H1 (cell line): Measurements from ENCODE around the gene ECE2. TPM values are rescaled to one million over a fixed set of nuclear protein-coding genes. Genes with fewer than 3 reads are reported as not detected.

Experiments used
- CTCF ChIA-PET: fragments of 300-600 bp; sonication (Branson Sonifier 250); formaldehyde crosslinking; loops from one replicate; lab custom pipeline; 2021; ENCODE audit not compliant: partially characterized antibody; lab: Charles Lee
- POLR2A ChIA-PET: fragments of 300-600 bp; sonication (Branson Sonifier 250); formaldehyde crosslinking; loops from one replicate; lab custom pipeline; 2021; ENCODE audit warnings: inconsistent platforms; ENCODE audit not compliant: partially characterized antibody; lab: Charles Lee
- DNase-seq, 2 experiments: peaks; one replicate each; pipeline versions ENCODE4 v3.0.0 to v3.0.0-alpha.2; 2010 to 2022; ENCODE audit warnings: low spot score in 2 of 2, low read depth in 1 of 2, mixed read lengths in 1 of 2
- FAIRE-seq: peaks from 2 replicates; lab custom pipeline; 2011; peaks lifted over from hg19 to GRCh38; lab: Jason Lieb, UNC
- H2AFZ ChIP-seq: 2 replicates; pipeline ENCODE4 v1.8.1; 2012; ENCODE audit warnings: low read length, inconsistent platforms
- H2AK5ac ChIP-seq: 2 replicates; pipeline ENCODE4 v1.6.1; 2013; ENCODE audit warnings: low read depth, low read length
- H2BK120ac ChIP-seq: replicated peaks from 2 replicates; pipeline ENCODE3; 2013; ENCODE audit warnings: low read depth, low read length, inconsistent platforms
- H2BK12ac ChIP-seq: 2 replicates; pipeline ENCODE4 v1.6.1; 2013; ENCODE audit warnings: low read depth, low read length
- H2BK15ac ChIP-seq: 2 replicates; pipeline ENCODE4 v1.6.1; 2013; ENCODE audit warnings: low read length
- H2BK20ac ChIP-seq: 2 replicates; pipeline ENCODE4 v1.6.1; 2013; ENCODE audit warnings: low read length
- H2BK5ac ChIP-seq: 2 replicates; pipeline ENCODE4 v1.6.1; 2013; ENCODE audit warnings: low read depth, low read length
- H3K14ac ChIP-seq: 2 replicates; pipeline ENCODE4 v1.6.1; 2013; ENCODE audit warnings: inconsistent platforms; ENCODE audit not compliant: insufficient read length
- H3K18ac ChIP-seq: 2 replicates; pipeline ENCODE4 v1.6.1; 2013; ENCODE audit warnings: low read length; ENCODE audit errors: extremely low read depth
- H3K23ac ChIP-seq: 2 replicates; pipeline ENCODE4 v1.6.1; 2013; ENCODE audit warnings: inconsistent platforms; ENCODE audit not compliant: insufficient read length
- H3K23me2 ChIP-seq: 2 replicates; pipeline ENCODE4 v1.6.1; 2013; ENCODE audit warnings: low read depth, low read length
- H3K27ac ChIP-seq: 2 replicates; pipeline ENCODE4 v1.6.1; 2011; ENCODE audit warnings: low read depth, low read length, inconsistent platforms
- H3K27me3 ChIP-seq, 4 experiments: replicated peaks in 1 of 4; 1 replicate in 1 of 4; 2 replicates in 3 of 4; pipeline versions ENCODE4 v1.6.1 to v1.8.1; 2011 to 2013; ENCODE audit warnings: low read length in 3 of 4, mild to moderate bottlenecking in 3 of 4, inconsistent platforms in 2 of 4, mixed read lengths in 2 of 4, moderate library complexity in 1 of 4; ENCODE audit not compliant: control insufficient read depth in 3 of 4, insufficient read depth in 3 of 4; ENCODE audit errors: extremely low read depth in 1 of 4
- H3K36me3 ChIP-seq, 4 experiments: 2 replicates each; pipeline versions ENCODE4 v1.6.1 to v1.8.1; 2011 to 2013; ENCODE audit warnings: mild to moderate bottlenecking in 4 of 4, low read length in 3 of 4, moderate library complexity in 2 of 4, control low read depth in 1 of 4, inconsistent platforms in 1 of 4; ENCODE audit not compliant: insufficient read depth in 4 of 4, control insufficient read depth in 2 of 4
- H3K4ac ChIP-seq: replicated peaks from 2 replicates; pipeline ENCODE3; 2013; ENCODE audit warnings: low read length, low read depth, mixed read lengths, inconsistent platforms; ENCODE audit not compliant: insufficient read length
- H3K4me1 ChIP-seq, 4 experiments: replicated peaks in 1 of 4; 1 replicate in 1 of 4; 2 replicates in 3 of 4; pipeline versions ENCODE4 v1.6.1 to v1.8.1; 2011 to 2013; ENCODE audit warnings: low read length in 3 of 4, inconsistent platforms in 2 of 4, mixed read lengths in 1 of 4; ENCODE audit not compliant: insufficient read depth in 4 of 4, control insufficient read depth in 3 of 4
- H3K4me2 ChIP-seq, 2 experiments: 2 replicates each; pipeline versions ENCODE4 v1.6.1 to v1.8.1; 2011 to 2013; ENCODE audit warnings: low read depth in 2 of 2, low read length in 2 of 2, control low read depth in 1 of 2, inconsistent platforms in 1 of 2, mild to moderate bottlenecking in 1 of 2; ENCODE audit not compliant: insufficient read depth in 1 of 2
- H3K4me3 ChIP-seq, 4 experiments: fragments of 200-600, 300-600 bp in 1 of 4; sonication (generic), shearing (Covaris generic), sonication (Bioruptor Twin) in 1 of 4; 2 replicates each; pipeline versions ENCODE4 v1.5.1 to v1.8.1; 2011 to 2016; ENCODE audit warnings: low read length in 4 of 4, low read depth in 3 of 4, control low read depth in 2 of 4, inconsistent platforms in 2 of 4, mild to moderate bottlenecking in 2 of 4, mixed read lengths in 1 of 4, moderate library complexity in 1 of 4; ENCODE audit not compliant: insufficient read depth in 2 of 4; ENCODE audit errors: extremely low read depth in 1 of 4
- H3K56ac ChIP-seq: replicated peaks from 2 replicates; pipeline ENCODE3; 2013; ENCODE audit warnings: low read depth, mild to moderate bottlenecking, mixed read lengths, low read length, inconsistent platforms; ENCODE audit not compliant: insufficient read length
- H3K79me1 ChIP-seq: 2 replicates; pipeline ENCODE4 v1.6.1; 2013; ENCODE audit warnings: low read depth, low read length, control low read depth
- H3K79me2 ChIP-seq, 2 experiments: 2 replicates each; pipeline versions ENCODE4 v1.6.1 to v1.8.1; 2012 to 2013; ENCODE audit warnings: low read length in 2 of 2, mild to moderate bottlenecking in 2 of 2, inconsistent platforms in 1 of 2; ENCODE audit not compliant: insufficient read depth in 2 of 2, control insufficient read depth in 1 of 2
- H3K9ac ChIP-seq, 4 experiments: replicated peaks in 1 of 4; 1 replicate in 1 of 4; 2 replicates in 3 of 4; pipeline versions ENCODE4 v1.6.1 to v1.8.1; 2011 to 2013; ENCODE audit warnings: low read depth in 3 of 4, low read length in 3 of 4, control low read depth in 2 of 4, mild to moderate bottlenecking in 2 of 4, moderate library complexity in 2 of 4, inconsistent platforms in 1 of 4; ENCODE audit errors: extremely low read depth in 1 of 4
- H3K9me3 ChIP-seq, 2 experiments: 2 replicates each; pipeline versions ENCODE4 v1.6.1 to v1.8.1; 2012 to 2013; ENCODE audit warnings: mild to moderate bottlenecking in 2 of 2, moderate library complexity in 2 of 2, control low read depth in 1 of 2, inconsistent platforms in 1 of 2, low read depth in 1 of 2, low read length in 1 of 2, mixed read lengths in 1 of 2; ENCODE audit not compliant: insufficient read depth in 2 of 2
- H4K20me1 ChIP-seq, 2 experiments: replicated peaks in 1 of 2; 2 replicates each; pipeline versions ENCODE3 to v1.8.1; 2011 to 2013; ENCODE audit warnings: inconsistent platforms in 2 of 2, low read length in 2 of 2, mild to moderate bottlenecking in 1 of 2; ENCODE audit not compliant: insufficient read depth in 2 of 2, control insufficient read depth in 1 of 2
- H4K5ac ChIP-seq: 2 replicates; pipeline ENCODE4 v1.6.1; 2013; ENCODE audit warnings: low read length, low read depth, mixed read lengths, inconsistent platforms; ENCODE audit not compliant: insufficient read length
- H4K8ac ChIP-seq: 2 replicates; pipeline ENCODE4 v1.8.0; 2013; ENCODE audit warnings: mild to moderate bottlenecking, moderate library complexity, low read length, inconsistent platforms; ENCODE audit not compliant: insufficient read depth; ENCODE audit errors: extremely low read depth
- H4K91ac ChIP-seq: replicated peaks from 2 replicates; pipeline ENCODE3; 2013; ENCODE audit warnings: low read length, mixed read lengths, inconsistent platforms; ENCODE audit not compliant: insufficient read length
- CHD2 ChIP-seq: IDR thresholded peaks from 2 replicates; pipeline ENCODE4 v1.6.1; 2012; ENCODE audit warnings: low read length, improper control_type of control experiment
- GTF2F1 ChIP-seq: IDR thresholded peaks from 2 replicates; pipeline ENCODE4 v1.6.1; 2012; ENCODE audit warnings: low read depth, low read length, improper control_type of control experiment, borderline replicate concordance
- KDM5A ChIP-seq: fragments of 200-600 bp; IDR thresholded peaks from 2 replicates; pipeline ENCODE4 v1.7.1; 2012; ENCODE audit warnings: mild to moderate bottlenecking, low read length, inconsistent platforms, mixed read lengths
- RBBP5 ChIP-seq: IDR thresholded peaks from 2 replicates; pipeline ENCODE4 v1.7.1; 2012; ENCODE audit warnings: low read depth, mild to moderate bottlenecking, inconsistent platforms, low read length, moderate library complexity, borderline replicate concordance
- polyA plus RNA-seq, 7 experiments: library from polyadenylated mRNA; depleted of rRNA in 3 of 7; stranded (reverse) in 5 of 7; unstranded in 2 of 7; fragments of >200 nt in 5 of 7; fragments of 200-250 nt in 2 of 7; gene quantifications; 1 replicate in 5 of 7; 2 replicates in 1 of 7; 4 replicates in 1 of 7; pipeline versions ENCODE4 v1.2.1 to v1.2.3, GENCODE V29; 2011 to 2013; ENCODE audit warnings: missing spikeins in 2 of 7, mixed read lengths in 2 of 7
- total RNA-seq: library from RNA; stranded (reverse); fragmentation: NEBNext Ultra II Directional; extraction: Animal tissue kit (Norgen Biotek cat#: 25700); gene quantifications from 2 replicates; pipeline ENCODE4 v1.2.1, GENCODE V29; 2021
- TF ChIP-seq, protein P1 (sequence below): IDR thresholded peaks from 2 replicates; pipeline ENCODE4 v1.6.1; 2012; ENCODE audit warnings: inconsistent platforms

The ECE2 gene
- total and polyA plus RNA-seq, 2 of the 8 experiments (the other 6 are each of a cell fraction or from before 2014, with no cell fraction given), result 0.44 to 0.86 TPM

DNA sequence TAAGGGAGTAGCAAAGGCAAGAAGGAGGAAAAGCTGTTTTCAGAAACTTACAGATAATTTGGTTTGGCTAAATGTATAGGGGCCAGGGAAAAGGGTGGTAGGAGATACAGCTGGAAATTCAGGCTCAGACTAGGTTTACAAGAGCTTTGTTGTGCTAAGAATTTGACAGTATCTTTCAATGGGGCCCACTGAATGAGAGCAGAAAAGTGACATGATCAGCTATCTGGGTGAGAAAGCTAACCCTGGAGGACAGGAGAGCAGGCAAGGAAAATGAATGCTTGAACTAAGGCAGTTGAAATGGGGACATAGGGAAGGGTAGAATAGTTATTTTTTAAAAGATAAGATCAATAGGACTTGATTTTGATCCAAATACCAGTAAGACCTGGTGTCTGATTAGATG lies 35.8 kb downstream of the ECE2 start:
- no peak overlapping the region for H4K8ac ChIP-seq
- H2BK15ac ChIP-seq, result no peak overlapping the region
- no peak overlapping the region for H3K4me3 ChIP-seq
- no peaks in the 10 kb centered on the region; the same call in 1 of the 2 replicates for H3K23me2 ChIP-seq
- 0 out of 2 replicates have a peak, but pooled peaks cover under 1% of the 10 kb centered on the region for H3K79me1 ChIP-seq
- no peak overlapping the region for H3K27ac ChIP-seq
- FAIRE-seq (no peak), DNase-seq (no peak)
- peaks cover 3 to 7% (median 5%) of the 10 kb centered on the region in 4 experiments for H3K4me1 ChIP-seq
- H2BK20ac ChIP-seq, result no peak overlapping the region
- H2BK5ac ChIP-seq, result no peak overlapping the region
- H3K14ac ChIP-seq, result no peak overlapping the region
- H3K18ac ChIP-seq, result no peak overlapping the region
- peaks cover 20% of the 10 kb centered on the region in 2 experiments for H3K79me2 ChIP-seq
- H3K36me3 ChIP-seq, result peaks cover 14 to 28% (median 18%) of the 10 kb centered on the region in 4 experiments
- H2AK5ac ChIP-seq, result no peak overlapping the region
- no peak overlapping the region for H3K56ac ChIP-seq
- ChIA-PET POLR2A (interaction anchor here (0.8 to 12.3 kb wide), 5 partner anchors 9 to 27 kb away, joined by 3 to 148 read pairs (median 3); partner anchors contain the start of gene FAM131A), CTCF (interaction anchor here (0.6 to 1.1 kb wide), 4 partner anchors 11 to 112 kb away, joined by 3 to 4 read pairs (median 3); no protein-coding TSS in a partner anchor)
- H2BK120ac ChIP-seq, result no peak overlapping the region
- H3K4me2 ChIP-seq, result no peak overlapping the region
- no peak overlapping the region for H2BK12ac ChIP-seq
- peaks cover 12 to 13% of the 10 kb centered on the region in 2 experiments for H4K20me1 ChIP-seq
- H4K91ac ChIP-seq, result no peak overlapping the region
- no peak overlapping the region for H2AFZ ChIP-seq
- H3K23ac ChIP-seq, result no peak overlapping the region
- no peaks in the 10 kb centered on the region for H3K27me3 ChIP-seq
- no peaks in the 10 kb centered on the region for H3K9me3 ChIP-seq
- H3K9ac ChIP-seq, result no peak overlapping the region; a peak in 1 of 7 replicates
- no peak overlapping the region for H4K5ac ChIP-seq
- H3K4ac ChIP-seq, result no peak overlapping the region
- TF ChIP-seq KDM5A (no peak), RBBP5 (no peak), CHD2 (no peak), GTF2F1 (no peak)
- TF ChIP-seq, protein P1, sequence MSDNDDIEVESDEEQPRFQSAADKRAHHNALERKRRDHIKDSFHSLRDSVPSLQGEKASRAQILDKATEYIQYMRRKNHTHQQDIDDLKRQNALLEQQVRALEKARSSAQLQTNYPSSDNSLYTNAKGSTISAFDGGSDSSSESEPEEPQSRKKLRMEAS, result no peak
